Esophagus squamous epithelium (tissue), 4 donors: ENCODE data around the gene TUT4.
"Not testable (repeated sequence)": the region's sequence is repeated elsewhere in the genome, so short reads cannot be mapped to it uniquely, and the experiment has no call there.

Experiments
- POLR2A ChIP-seq, 4 donors: fragments of 450-650 bp; IDR thresholded peaks; one replicate each; pipeline ENCODE4 v1.6.1; 2017; ENCODE audit warnings: antibody characterized with exemption in 4 of 4, mild to moderate bottlenecking in 4 of 4, moderate library complexity in 3 of 4
- TF ChIP-seq, protein P1 (sequence below), 6 experiments: fragments of 450-650 bp in 4 of 6; fragments of 200-600 bp in 2 of 6; sonication (generic) in 2 of 6; IDR thresholded peaks; one replicate each; pipeline ENCODE4 v1.5.1; 2016 to 2019; ENCODE audit warnings: antibody characterized with exemption in 6 of 6, mild to moderate bottlenecking in 4 of 6, moderate library complexity in 4 of 6

DNA sequence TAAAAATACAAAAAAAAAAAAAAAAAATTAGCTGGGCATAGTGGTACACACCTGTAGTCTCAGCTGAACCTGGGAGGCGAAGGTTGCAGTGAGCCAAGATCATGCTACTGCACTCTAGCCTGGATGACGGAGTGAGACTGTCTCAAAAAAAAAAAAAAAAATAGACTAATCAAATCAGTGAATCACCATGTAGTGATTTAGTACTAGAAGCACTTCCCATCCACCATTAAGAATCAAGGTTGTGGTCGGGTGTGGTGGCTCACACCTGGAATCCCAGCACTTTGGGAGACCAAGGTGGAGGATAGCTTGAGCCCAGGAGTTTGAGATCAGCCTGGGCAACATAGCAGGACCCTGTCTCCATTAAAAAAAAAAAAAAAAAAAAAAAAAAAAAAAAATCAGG is 25.2 kb upstream of the TUT4 start:
- TF ChIP-seq, protein P1, sequence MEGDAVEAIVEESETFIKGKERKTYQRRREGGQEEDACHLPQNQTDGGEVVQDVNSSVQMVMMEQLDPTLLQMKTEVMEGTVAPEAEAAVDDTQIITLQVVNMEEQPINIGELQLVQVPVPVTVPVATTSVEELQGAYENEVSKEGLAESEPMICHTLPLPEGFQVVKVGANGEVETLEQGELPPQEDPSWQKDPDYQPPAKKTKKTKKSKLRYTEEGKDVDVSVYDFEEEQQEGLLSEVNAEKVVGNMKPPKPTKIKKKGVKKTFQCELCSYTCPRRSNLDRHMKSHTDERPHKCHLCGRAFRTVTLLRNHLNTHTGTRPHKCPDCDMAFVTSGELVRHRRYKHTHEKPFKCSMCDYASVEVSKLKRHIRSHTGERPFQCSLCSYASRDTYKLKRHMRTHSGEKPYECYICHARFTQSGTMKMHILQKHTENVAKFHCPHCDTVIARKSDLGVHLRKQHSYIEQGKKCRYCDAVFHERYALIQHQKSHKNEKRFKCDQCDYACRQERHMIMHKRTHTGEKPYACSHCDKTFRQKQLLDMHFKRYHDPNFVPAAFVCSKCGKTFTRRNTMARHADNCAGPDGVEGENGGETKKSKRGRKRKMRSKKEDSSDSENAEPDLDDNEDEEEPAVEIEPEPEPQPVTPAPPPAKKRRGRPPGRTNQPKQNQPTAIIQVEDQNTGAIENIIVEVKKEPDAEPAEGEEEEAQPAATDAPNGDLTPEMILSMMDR (IDR thresholded peaks at IDR 0.05) = not testable (repeated sequence)
- not testable (repeated sequence) for TF ChIP-seq POLR2A (IDR thresholded peaks at IDR 0.05)
